NCI-H69 (cell line): ENCODE data around the gene KCND1.

Source experiments
- DNase-seq: peaks from one replicate; lab custom pipeline; 2025; lab: John Stamatoyannopoulos, UW

The KCND1 gene

GRCh38 chrX:48937054-48937907, 34.4 kb downstream of the KCND1 start:
- no peak for DNase-seq

- no peak for DNase-seq
These were observed 35.1 kb downstream of the KCND1 start for GRCh38 chrX:48936429-48937053.

- no peak for DNase-seq
These were observed 36.4 kb downstream of the KCND1 start for GRCh38 chrX:48935301-48935670.

GRCh38 chrX:48934581-48935300, 36.9 kb downstream of the KCND1 start:
- no peak for DNase-seq

GRCh38 chrX:48933757-48934156, 37.9 kb downstream of the KCND1 start:
- no peak for DNase-seq

GRCh38 chrX:48927736-48928382, 43.8 kb downstream of the KCND1 start:
- no peak for DNase-seq

- no peak for DNase-seq
These were observed 44.5 kb downstream of the KCND1 start for GRCh38 chrX:48927123-48927522.

DNA sequence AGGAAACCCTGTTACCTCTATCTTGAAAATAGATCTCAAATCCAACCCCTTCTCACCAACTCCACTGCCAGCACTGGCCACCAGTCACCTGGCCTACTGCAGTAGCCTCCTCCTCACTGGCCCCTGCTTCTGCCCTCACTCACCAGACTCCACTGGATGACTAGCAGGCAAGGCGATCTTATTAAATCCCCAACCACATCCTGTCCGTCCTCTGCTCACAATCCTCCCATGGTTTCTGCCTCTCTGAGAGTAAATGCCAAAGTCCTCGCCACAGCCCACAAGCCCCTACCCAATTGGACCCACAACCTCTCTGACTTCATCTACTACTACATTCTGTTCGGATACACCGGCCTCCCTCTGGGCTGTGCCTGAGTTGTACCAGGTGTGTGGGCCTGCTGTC, 47.4 kb downstream of the KCND1 start:
- no peak for DNase-seq

GRCh38 chrX:48923771-48924170, 47.9 kb downstream of the KCND1 start:
- no peak for DNase-seq

DNA sequence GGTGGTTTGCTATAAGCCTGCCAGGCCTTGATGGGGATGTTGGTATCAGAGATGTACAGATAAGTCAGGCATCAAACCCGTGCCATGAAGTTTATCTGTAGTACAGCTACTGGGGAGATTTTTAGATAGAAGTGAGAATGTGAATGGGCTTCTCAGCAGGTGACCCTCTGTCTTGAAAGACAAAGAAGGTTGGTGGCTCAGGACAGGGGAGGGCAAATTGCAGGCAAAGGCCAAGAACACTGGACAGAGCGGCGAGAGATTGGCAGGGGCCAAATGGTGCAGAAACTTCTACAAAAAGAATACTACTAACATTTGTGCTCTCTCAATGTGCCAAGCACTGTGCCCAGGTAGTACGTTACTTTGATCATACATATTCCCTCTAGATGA, 50.9 kb downstream of the KCND1 start:
- DNase-seq: no peak

DNA sequence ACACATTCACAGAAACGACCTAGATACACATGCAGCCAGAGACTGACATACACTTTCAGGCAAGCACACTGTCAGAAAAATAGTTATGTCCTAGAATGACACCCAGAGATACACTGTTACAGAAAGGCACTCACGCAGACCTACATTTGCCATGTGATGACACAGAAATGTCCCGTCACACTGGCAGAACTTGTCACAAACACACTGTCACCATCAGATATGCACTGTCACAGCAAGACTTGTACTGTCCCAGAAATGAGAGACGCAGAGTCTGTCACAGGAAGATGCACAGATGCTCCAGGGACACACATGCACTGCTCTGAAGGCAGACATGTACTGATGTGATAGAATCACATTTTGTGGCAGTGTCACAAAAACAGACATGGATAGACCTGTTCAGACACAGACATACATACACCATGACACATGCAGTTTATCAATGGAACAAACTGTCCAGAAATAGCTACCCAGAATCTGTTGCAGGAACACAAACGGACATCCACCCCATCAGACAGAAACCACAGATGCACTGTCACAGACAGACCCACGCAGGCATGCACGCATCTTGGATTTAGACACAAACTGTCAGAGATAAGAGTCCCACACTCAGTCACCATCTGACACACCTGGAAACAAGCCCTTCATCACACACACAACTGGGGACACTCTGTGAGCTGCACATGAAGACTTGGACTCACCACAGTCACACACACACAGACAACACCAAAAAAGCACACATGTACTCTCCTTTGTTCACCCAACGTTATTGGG, 51.5 kb downstream of the KCND1 start:
- no peak for DNase-seq

DNA sequence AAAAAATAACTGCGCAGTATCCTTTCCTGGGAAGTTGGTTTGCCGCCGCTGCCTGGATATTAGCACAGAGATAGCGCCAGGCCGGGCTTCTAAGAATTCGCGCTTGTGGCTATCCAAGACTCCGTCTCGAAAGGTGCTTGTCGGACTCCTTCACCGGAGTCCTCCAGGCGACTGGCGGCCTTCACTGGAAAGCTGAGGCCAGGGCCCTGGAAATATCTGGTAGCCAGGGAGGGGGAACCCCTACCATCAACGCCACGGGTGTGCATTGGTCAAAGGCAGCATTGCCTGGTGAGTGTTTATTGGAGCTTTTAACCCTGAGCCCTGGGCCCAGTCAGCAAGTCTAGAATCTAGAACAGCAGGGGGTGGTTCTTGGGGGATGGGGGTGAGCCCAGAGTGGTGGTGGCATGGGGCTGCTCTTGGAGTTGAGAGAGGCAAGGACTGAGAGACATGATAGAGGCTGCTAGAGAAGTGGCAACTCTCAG, 52.2 kb downstream of the KCND1 start:
- peak; percentile 62 for DNase-seq

DNA sequence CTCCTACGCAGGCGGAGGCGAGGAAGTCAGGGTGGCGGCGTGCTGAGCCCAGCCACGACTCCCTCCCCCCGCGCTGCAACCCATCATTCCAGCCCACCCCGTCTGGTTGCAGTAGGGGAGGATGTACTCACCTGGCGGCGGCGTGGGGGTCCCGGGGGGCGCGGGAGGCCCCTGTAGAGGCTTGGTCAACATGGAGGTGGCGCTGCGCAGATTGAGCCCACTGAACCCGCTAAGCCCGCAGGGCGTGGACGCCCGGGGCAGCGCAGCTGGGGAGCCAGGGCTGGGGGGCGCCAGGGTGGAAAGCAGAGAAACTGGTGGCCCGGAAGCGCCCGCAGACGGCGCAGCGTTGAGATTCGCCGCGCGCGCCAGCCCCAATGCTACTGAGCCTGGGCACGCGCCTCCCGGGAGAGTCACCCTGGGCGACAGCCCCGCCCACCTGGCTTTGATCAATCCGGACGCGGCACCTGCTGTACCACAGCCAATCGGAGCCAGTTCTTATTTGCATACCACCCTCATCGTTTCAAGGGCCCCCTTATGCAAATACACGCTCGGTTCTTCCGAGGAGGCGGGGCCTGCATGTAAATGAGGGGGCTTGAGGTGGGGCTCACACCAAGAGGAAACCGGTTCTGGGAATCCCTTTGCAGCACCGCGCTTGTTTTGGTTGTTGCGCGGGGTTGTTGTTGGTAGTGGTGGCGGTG, 52.9 kb downstream of the KCND1 start, which contains the start of gene PIM2:
Gene PIM2, minus strand, starts transcription at position 382 of the 698 bp plus-strand sequence. Its CDS starts 190 bp downstream, at position 192.
- DNase-seq: peak; percentile 97

DNA sequence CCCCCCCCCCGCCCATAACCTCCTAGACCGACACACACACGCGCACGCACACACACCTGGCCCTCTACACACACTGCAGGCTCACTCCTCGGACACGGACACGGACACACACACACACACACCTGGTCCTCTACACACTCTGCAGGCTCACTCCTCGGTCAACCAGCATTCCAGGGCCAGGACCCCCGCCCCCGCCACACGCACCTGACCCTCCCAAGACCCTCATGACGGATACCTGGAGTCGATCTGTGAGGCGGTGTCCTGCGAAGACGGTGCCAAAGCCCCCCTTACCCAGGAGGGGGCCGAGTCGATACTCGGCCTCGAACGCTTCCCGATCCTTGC, 53.4 kb downstream of the KCND1 start:
- peak; percentile 49 for DNase-seq

DNA sequence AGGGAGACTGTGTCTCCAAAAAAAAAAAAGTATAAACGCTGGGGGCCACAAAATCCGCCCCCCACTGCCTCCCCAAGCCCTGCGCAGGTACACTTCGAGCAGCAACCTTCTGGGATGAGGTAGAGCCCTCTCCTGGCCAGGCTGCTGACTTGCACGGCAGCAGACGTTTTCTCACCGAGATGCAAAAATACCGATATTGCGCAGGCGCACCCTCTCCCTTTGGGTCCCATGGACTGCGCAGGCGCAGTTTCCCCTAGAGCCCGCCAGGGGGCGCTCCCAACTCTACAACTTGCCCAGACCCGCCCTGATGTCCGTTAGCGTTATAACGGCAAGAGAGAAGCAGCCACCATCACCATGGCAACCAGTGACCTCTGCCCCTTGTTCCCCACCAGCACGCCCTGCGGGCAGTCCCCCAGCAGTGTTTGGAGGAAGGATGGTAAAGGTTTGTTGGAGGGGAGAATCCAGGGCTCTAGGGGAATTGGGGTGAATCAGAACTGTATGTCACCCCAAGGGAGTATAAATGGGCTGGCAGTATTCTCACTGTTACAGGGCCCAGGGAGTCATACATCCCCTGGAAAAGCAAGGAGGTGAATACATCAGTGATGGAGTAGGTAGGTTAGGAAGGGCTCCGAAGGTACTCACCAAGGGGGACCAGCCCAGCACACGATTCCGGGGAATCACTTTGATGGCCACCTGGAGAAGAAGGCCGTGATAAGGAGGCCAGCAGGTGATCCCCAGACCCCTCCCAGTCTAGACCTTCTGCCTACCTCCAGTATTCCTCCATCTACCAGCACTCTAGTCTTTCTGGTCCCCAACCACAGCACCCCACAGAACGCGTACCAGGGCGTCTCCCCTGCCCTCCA, 54.3 kb downstream of the KCND1 start:
- peak; percentile 93 for DNase-seq

GRCh38 chrX:48914593-48915493, 56.8 kb downstream of the KCND1 start:
- DNase-seq: no peak

DNA sequence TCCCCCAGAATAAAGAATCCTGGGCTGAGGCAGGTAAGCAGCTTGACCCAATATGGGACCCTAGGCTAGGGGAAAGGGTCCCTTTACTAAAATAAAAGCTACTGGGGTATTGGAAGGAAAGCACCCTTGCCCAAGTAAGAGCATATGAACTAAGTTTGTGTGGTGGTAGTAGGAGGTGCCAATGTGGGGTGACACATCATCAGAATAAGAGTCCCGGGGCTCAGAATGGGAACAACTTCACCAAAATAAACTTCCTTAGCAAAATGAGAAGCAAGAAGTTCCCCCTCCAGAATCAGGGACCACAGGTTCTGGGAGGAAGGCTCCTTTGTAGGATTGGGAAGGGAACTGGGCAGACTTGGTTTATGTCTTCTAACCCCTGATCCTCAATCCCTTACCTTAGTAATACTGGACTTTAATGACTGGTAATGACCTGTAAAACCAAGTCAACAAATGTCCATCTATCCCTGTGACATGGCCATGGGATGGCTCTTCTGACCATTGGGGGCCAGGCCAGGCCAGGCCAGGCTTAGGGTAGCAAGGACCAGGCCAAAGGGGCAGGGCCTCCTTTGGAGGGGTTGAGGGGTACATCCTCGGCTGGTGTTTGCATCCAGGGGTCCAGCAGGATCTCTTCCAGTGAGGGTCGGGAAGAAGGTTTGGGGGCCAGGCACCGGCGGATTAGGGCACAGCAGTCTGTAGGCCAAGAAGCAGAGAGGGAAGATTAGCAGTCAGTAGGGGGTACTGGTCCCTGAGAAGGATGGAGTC, 57.9 kb downstream of the KCND1 start:
- no peak for DNase-seq
